ENCODE results near the gene LARP4B.

LARP4B gene

DNA sequence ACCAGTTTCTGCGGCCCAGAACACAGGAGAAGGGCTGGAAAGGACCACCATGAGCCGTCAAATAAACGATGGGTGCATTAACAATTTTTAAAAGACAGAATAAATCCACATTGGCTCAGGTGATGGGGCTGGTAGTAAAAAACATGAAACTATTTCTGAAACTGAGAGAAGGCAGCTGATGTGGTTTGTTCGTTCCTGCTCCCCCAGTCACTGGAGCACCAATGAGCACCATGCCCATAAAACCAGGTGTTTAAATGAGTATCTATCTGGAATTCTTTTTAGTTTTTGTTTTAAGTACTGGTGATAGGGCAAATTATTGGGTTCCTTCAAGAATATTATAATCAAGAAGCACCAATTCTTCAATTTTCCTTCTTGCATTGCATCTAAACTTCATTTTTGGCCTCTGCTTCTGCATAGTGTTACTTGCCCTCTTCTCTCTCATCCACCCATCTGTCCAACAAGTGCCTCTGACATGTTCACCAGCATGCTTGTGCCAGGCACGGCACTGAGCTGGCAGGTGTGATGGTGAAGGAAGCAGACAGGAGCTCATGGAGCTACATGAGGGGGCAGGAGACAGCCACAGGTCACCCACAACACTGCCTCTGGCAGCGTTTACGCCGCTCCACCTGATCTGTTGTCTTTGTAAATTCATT is 65.5 kb downstream of the LARP4B start:
- DNase-seq, result no peak

DNA sequence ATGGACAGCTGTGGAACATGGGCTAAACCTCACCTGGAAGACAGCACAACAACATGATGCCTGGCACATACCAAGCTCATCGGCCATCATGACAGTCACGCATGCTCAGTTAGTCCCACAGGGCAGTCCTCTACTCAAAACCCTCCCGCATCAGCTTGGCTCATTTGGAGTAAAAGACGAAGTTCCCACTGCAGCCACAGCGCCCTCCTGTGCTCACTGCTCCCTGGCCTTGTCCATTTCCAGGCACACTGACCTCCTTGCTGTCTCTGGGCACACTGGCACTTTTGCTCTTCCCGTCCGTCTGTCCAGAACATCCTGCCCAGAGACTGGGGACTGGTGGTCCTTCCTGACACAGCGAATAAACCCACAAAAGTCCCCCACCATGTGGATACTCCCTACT is 66.2 kb downstream of the LARP4B start:
- DNase-seq, result no peak

DNA sequence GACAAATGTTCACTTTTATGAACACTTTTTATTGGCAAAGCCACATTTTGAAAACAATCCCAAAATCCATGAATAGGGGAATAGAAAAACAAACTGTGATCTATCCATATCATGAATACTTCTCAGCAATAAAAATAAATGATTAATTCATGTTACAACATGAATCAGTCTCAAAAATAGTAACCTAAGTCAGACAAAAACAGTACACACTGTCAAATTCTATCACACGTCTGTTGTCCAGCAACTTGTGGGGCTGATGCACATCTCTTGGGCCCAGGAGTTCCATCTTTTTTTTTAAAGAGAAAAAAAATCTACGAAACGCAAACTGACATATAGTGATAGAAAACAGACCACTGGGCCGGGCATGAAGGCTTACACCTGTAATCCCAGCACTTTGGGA is 71.0 kb downstream of the LARP4B start:
- no peak for DNase-seq

DNA sequence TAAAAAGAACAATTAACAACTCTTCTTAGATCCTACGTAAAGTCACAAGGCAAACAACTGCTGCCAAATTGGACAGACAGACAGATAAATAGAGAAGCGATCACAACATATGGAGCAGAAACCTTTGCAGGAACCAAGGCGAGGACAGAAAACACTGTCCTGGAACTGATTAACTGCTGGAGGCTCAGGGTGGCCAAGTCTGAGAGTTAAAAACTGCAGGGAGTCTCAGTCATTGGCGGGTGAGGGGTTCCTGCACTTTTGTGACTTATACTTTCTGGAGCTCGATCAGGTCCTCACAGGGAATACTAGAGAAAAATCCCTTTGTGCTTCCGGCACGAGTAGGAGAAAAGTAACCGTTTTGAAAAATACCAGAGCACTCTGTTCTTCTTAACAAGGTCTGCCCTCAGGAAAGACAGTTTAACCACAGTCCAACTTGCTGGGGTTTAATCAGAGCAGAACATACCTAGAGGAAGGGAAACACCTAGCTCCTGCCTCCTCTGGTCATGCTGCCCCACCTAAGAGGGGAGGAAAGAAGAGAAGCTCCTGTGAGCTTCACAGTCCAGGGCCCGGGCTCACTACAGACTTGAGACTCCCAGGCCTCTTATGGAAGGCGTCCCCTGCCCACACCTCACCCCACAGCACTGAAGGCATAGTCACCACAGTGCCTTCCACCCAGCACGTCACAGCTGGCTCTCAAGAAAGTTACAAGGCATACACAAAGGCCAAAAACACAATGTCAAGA is 74.9 kb downstream of the LARP4B start:
- peak; percentile 56 for DNase-seq

DNA sequence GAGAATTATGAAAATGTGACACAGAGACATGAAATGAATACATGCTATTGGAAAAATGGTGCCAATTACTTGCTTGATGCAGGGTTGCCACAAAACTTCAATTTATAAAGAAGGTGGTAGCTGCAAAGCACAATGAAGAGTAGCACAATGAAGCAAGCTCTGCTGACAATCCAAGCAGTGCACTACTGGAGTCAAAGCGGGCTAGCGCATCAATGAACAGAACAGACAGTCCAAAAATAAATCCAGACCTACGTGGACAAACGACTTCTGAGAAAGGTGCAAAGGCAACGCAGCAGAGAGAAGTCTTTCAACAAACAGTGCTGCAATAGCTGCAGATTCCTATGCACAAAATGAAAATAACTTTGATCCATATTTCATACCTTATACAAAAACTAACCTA is 75.8 kb downstream of the LARP4B start:
- no peak for DNase-seq

DNA sequence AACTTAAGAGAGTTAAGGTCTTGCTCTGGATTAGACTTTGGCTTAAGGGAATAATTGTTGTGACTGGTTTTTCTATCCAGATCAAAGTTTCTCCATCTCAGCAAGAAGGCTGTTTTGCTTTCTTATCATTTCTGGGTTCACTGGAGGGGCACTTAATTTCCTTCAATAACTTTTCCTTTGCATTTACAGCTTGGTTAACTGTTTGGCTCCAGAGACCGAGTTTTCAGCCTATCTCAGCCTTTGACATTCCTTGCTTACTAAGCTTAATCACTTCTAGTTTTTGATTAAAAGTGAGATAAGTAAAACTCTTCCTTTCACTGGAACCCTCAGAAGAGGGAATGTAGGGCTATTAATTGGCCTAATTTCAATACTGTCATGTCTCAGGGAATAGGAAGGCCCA is 76.4 kb downstream of the LARP4B start:
- no peak for DNase-seq

DNA sequence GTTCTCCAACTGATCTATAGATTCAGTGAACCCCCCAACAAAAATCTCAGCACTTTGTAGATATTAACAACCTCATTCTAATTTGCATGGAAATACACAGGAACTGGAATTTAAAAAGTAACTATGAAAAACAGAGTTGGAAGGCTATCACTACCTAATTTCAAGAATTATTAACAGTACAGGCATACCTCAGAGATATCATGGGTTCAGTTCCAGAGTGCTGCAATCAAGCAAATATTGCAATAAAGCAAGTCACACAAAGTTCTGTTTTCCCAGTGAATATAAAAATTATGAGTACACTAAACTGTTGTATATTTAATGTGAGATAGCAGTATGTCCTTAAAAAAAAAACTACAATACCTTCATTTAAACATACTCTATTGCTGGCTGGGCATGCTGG is 78.5 kb downstream of the LARP4B start:
- no peak for DNase-seq

DNA sequence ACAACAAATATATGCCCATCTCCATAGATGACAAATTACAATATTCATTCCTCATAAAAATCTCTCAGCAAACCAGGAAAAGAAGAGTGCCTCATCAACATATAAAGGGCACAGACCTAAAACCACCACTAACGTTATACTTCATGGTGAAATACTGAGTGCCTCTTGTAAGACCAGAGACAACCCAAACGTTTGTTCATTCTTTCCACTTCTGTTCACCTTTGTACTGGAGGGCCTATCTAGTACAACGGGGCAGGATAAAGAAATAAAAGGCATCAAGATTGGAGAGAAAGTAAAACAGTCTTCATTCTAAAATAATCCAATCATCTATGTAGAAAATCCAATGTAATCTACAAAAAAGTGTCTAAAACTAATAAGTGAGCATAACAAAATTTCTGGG is 79.1 kb downstream of the LARP4B start:
- no peak for DNase-seq

DNA sequence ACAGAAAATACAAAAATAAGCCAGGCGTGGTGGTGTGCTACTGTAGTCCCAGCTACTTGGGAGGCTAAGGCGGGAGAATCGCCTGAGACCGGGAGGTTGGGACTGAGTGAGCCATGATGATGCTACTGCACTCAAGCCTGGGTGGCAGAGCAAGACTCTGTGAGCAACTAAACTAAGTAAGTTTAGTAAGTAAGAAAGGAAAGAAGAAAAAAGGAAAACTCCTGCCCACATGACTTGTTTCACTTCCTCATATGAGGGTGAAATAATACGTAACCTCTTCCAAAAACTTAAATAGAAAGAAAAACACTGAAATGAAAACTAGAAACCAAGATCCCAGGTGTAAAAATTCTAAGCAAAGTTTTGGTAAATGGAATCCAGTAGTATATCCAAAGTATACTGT is 79.6 kb downstream of the LARP4B start:
- no peak for DNase-seq

DNA sequence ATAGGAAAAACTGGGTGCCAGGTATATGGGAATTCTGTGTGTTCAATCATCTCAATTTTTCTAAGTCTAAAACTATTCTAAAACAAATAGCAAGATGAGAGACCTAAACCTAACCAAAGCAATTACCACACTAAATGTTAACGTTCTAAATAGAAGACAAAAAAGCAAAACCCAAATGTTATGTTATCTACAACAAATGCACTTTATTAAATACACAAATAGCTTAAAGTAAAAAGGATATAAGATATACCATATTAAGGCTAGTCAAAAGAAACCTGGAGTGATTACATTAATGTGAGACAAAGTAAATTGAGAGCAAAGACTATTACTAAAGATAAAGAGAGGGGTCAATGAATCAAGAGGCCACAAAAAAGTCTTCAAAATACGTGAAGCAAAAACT is 81.4 kb downstream of the LARP4B start:
- DNase-seq, result no peak

DNA sequence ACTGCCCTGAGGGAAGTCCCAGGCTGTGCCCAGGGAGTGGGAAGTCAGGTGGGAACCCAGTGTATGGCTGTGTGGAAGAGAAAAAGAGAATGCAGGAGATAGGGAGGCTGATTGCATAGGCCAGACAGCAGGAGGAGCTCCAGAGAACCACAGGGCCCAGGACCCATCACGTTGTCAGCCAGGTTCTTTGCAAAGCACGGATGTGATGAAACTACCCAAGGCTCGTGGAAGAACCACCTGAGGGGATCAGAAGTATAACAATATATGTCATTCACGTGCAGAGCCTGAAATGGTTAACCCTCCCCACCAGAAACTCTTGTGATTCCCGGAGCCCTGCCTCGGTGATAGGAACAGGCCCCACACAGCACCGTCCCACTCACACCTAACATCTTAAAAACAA is 83.6 kb downstream of the LARP4B start:
- peak; percentile 20 for DNase-seq

DNA sequence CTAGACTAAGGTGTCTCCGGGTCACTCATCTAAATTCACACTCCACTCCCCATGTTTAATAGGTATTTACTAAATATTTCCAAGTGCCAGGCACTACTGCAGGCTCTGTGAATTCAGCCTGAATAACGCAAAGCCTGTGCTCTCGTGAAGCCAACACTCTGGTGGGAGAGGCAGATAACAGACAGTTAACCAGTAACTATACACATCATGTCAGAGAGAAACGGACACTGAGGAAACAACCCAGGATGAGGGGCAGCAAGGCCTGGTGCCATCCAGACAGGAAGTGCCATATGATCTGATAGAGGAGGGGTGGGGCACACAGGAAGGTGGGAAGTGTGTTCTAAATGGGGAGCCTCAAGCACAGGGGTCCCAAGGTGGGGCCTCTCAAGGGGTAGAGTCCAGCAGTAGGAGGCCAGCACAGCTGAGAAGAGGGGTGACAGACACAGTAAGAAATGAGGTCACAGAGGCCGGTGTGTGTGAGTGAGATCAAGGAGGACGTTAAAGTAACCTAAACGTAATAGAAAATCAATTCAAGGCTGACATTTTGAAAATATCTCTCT is 85.3 kb downstream of the LARP4B start:
- DNase-seq, result peak; percentile 58

DNA sequence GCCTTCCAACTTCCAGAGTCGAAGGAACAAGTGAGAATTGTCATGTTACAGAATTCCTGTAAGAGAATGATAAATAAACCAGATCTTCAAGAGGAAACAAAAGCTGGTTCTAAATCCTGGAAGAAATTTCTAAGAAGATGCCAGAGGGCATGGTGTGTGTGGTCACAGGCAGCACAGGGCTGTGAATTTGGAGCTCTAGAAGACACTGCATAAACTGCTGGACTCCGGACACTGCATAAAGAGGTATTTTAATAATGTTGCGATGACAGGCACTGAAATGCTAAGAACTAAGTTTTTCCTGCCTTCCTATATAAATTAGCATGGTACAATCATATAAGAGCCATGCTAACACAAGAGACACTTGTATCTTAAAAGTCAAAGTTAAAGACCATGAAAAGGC is 86.0 kb downstream of the LARP4B start:
- DNase-seq, result no peak

DNA sequence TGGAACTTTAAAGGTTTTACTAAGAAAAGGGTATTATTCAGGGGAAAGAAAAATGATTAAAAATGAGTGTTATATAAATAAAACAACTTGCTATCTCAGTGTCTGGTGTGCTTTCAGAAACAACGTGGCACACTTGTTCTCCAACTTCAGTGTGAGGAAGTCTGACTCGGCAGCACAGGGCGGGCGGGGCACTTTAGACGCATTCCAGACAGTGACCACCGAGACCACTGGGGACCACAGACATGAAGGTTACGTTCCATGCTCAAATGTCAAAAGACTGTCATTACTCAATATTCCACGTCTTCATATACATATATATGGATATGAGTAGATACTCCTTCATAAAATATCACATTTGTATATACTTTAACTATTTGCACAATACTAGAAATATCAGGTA is 87.0 kb downstream of the LARP4B start:
- DNase-seq, result peak; percentile 59

DNA sequence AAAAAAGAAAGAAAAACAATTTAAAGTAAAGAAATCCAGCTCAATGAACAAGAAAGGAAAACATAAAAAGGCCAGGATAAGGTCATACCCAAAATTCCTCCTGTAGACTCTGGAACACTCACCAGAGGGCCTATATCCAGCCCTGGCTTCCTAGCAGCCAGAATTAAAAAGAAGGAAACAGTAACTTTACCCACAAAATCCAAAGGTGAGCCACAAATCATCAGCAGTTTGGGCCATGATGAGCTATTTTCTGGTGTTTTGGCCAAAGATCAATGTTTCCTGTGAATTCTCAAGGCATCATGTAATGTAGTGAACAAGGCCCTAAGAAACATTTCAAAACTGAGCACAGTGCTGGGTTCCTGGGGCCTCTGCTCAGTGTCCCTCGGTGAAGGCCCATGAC is 87.8 kb downstream of the LARP4B start:
- no peak for DNase-seq

DNA sequence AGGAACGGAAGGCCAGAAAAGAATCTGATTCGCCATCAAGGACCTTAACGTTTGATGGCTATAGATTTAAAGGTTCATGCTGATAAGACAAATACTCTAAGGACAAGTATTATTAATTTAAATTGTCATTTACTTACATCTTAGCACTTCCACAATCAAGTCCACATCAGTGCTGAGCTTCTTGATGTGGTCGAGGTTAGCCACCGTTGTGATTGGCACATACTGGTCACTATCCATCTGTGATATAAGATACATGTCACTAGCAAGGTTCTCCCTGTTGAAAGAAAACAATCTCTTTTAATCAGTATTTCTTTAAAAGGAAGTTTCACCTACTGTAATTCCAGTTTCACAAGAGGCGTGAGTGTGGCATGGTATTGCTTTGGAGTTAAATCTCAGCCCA is 88.7 kb downstream of the LARP4B start:
- DNase-seq, result peak; percentile 48

DNA sequence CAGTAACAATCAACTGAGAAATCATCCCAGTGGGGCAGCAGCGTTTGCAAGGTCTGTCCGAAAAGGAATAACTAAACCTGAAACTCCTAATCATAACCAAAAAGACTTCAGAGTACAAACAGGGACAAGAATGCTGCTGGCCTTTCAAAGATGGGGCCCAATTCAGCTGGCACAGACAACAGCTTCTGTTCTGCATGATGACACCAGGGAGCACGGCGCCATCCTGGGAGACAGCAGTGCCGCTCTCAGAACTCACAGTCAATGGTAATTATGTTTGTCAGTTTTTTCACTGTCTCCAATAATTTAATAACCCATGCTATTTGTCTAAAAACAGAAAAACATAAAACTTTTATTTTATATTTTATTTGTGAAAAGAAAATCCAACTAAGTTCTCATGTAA is 90.0 kb downstream of the LARP4B start:
- DNase-seq, result no peak

DNA sequence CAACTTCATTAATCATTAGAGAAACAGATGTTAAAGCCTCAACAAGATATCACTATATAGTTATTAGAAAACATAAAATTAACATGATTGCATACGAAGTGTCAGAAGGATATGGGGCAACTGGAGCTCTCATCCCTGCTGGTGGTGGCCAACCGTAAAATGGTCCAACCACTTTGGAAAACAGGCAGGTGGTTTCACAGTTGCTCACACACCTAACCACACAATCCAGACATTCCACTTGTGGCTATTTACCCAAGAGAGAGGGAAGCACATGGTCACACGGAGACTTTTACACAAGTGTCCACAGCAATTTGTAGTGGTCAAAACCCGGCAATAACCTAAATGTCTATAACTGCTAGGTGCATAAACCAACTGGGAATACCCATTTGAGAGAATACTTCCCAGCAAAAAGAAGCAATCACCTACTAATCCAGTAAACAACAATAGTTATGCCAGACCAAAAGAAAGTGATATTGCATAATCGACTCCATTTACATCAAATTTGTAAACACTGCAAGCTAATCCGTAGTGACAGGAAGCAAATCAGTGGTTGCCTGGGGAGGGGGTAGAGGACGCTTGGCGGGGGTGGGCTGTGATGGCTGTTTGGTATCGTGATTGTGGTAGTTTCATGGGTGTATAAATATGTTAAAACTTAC is 91.8 kb downstream of the LARP4B start:
- DNase-seq, result no peak

DNA sequence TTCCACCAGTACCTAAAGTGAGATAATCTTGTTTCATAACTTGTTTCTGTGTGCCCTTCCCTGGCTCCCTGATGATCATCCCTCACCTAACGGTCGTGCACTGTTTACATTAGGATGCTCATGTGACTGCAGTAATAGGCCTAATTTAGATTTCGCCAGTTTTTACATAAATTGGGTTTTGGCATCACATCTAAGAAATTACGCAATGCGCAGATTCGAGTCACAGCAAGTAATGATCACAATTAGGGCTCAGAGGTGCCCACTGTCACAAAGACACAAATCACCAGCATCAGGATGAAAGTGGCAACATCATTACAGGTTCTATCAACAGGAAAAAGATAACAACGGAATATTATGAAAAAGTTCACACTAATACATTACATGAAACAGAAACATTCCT is 94.7 kb downstream of the LARP4B start:
- no peak for DNase-seq

DNA sequence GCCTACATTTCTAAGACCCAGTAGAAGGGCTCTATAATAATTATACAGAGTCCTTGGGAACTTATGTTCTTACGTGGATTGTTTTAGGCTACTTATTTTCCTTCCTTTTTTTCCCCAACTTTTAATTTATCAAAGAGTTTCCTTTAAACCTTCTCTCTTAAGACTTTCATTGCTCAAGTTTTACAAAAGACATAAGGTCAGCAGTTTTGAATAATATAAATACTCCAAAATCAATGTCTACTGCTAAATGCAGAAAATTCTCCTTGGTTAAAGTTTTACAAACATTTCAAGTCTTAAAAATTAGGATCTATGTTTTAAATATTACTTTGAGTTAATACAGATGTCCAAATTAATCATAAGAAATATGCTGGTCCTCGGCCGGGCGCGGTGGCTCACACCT is 97.0 kb downstream of the LARP4B start:
- no peak for DNase-seq

DNA sequence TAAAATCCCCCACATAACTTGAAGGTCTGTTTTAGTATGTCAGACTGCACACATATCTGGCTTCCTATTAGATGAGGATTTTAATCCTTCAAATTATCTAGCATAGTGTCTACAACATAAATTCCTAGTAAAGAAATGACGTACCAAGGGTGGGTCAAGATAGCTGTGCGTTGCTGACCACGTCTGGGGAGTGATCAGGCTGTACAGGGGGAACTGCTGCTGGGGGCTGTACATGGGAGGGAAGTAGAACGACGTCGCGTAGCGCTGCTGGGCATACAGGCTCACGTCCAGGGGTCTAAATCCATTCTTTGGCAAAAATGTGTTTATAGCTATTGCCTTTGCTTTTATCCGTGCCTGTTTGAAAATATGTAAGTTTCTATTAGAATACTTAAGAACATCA is 102.3 kb downstream of the LARP4B start:
- DNase-seq, result no peak

DNA sequence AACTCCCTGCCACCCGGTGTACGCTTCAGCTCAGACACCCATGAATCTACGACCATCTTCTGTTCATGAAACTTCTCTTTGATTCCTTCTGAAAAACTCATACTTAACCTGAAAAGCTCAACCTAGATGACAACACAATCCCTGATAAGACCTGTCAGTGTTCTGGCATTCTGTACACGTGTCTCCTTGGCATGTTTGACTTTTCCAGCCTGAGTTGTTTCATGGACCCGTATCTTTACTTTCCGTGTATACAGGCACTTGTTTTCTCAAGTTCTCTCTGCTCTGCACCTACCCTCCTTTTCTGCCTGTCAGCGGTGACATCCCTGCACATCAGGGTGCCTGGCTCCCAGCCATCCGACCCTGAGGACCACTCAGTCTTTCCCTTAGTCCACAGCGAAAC is 103.3 kb downstream of the LARP4B start:
- DNase-seq, result no peak

DNA sequence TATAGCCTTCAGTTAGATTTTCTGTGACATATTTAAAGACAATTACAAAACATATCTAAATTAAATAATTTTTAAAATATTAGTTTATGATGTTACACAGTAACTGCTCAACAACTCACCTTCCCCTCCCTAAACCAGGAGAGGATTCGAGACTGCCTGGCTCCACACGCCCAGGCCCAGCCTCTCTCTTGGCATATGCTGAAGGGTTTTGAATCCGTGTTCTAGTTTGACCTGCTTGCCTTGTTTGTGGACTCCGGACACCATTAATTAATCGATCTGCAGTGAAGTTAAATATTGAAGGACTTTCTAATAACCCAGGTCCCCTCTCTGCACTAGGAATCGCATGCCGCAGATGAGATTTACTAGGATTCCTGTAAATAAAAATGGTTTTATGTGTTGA is 106.6 kb downstream of the LARP4B start:
- no peak for DNase-seq

DNA sequence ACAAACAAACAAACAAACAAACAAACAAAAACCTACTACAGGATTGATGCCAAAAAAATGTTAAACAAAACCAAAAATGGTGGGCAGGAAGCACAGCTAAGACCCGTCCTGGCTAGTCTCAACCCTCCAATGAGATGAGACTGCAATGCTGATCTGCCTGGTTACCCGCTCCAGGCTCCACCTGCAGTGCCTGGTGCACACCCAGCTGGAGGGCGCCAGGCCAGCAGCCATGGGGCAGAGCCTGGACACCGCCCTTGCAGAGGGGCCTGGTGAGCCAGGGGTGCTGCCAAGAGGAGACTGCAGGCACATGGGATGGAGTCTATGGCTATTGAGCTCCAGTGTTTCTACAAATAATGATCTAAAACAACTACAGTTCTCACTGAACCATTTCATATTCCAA is 107.0 kb downstream of the LARP4B start:
- DNase-seq, result peak; percentile 33
